Eye (tissue), 1 donor: ENCODE data around the gene PPM1E.
"Not testable (repeated sequence)": the region's sequence is repeated elsewhere in the genome, so short reads cannot be mapped to it uniquely, and the experiment has no call there.

Experiments used
- DNase-seq: peaks from one replicate; pipeline ENCODE4 v3.0.0-alpha.2; 2015

PPM1E gene

DNA sequence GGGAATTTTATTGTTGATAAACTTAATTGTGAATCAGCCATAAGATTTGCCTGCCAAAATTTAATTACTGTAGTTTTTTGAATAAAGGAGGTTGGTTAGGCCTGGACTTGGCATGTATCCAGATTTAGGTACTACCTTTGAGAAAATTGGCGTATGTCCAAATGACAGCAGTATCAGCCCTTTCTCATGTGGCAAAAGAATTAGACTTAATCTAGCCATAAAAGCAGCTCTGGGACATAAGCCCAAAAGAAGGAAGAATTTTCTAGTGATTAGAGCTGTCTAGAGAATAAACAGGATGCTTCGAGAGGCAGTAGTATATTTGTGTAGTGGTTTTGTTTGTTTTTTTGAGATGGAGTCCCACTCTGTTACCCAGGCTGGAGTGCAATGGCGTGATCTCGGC lies 27.7 kb downstream of the PPM1E start:
- no peak for DNase-seq

DNA sequence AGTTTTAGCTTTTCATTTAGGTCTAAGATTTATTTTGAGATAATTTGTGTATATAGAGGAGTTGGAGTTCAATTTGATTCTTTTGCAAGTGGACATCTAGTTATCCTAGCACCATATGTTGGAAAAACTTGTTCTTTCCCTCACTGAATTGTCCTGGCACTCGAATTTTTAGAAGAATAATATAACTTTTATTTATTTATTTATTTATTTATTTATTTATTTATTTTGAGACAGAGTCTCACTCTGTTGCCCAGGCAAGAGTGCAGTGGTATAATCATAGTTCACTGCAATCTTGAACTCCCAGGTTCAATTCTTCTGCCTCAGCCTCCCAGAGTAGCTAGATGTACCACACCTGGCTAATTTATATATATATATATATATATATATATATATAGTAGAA lies 29.4 kb downstream of the PPM1E start:
- DNase-seq, result no peak

DNA sequence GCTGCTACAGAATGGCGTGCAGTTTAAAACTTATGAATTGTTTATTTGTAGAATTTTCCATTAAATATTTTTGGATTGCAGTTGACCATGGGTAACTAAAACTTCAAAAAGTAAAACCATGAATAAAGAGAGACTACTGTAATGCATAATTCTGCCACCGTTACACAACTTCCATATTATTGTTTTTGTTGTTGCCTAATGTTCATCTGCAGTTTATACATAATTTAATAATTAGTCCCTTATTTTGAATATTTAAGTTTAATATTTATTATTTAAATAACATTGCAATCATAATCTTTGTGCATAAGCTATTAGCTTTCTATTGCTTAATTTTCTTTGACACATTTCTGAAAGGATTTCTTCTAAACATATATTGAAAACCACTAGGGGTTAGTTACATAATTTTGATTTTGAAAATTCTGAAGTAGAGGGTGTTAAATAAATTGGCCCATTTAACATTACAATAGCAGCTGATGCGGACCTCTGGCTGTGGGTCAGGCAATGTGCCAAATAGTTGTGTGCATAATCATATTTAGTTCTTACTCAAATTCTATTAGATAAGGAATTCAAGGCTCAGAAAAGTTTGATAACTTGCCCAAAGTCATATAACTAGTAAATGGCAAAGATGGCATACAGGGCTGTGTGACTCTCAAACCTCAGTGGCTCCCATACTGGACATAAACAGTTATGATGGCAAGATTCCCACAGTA lies 31.1 kb downstream of the PPM1E start:
- peak; percentile 24 for DNase-seq

DNA sequence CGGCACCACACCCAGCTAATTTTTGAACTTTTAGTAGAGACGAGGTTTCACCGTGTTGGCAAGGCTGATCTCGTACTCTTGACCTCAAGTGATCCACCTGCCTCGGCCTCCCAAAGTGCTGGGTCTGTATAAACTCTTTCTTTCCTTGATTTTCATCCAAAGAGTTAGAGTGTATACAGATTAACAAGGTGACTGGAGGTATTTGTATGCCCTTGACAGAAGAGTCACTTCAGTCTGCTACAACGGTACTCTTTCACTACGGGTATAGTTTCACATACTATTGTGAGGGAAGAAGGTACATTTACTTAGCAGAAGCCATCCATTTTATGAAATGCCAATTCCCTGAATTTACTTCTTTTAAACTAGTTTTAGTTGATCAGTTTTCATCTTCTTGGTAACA lies 32.5 kb downstream of the PPM1E start:
- DNase-seq, result no peak

DNA sequence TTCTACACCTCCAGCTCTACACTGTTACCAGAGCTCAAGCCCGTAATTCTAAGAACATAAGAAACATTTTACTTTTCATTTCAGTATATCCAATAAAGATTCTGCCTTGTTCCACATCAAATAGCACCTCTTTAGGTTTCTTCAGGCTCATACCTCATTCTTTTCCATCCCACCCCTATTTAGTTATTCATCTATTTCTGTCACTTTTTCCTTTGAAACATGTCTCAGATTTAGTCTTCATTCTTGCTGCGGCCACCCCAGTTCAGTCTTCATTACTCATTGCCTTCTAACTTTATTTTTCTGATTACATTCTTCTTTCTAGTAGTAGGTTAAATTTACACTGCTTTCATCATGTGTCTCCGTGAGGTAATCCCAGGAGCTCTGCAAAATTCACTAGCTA lies 33.5 kb downstream of the PPM1E start:
- no peak for DNase-seq

DNA sequence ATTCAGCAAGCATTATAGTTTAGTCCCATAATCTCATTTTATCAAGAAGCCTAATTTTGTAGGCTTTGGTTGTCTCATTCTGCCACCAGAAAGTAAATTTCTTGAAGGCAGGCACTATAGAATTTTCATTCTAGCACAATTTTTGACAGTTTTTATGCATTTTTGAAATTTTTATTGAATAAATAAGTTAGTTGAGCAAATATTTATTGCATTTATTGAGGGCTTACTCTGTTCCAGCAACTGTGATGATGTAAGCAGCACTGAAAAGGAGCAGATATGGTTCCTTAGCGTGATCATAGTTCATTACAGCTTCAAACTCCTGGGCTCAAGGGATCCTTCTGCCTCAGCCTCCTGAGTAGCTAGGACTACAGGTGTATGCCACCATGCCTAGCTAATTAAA lies 34.2 kb downstream of the PPM1E start:
- no peak for DNase-seq

DNA sequence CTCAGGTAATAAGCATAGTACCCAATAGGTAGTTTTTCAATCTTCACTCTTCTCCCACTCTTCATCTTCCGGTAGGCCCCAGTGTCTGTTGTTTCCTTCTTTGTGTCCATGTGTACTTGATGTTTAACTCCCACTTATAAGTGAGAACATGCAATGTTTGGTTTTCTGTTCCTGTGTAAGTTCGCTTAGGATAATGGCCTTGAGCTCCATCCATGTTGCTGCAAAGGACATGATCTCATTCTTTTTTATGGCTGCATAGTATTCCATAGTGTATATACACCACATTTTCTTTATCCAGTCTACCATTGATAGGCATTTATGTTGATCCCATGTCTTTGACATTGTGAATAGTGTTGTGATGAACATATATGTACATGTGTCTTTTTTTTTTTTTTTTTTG lies 38.9 kb downstream of the PPM1E start:
- not testable (repeated sequence) for DNase-seq

DNA sequence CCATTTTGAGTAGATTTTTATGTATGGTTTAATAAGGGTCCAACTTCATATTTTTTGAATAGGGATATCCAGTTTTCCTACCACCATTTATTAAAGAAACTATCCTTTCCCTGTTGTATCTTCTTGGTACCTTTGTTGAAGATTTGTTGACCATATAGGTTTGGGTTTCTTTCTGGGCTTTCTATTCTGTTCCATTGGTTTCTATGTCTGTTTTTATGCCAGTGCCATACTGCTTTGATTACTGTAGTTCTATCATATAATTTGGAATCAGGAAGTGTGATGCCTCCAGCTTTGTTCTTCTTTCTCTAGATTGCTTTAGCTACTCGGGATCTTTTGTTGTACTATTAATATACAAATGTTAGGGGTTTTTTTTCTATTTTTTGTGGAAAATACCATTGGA lies 46.5 kb downstream of the PPM1E start:
- no peak for DNase-seq

DNA sequence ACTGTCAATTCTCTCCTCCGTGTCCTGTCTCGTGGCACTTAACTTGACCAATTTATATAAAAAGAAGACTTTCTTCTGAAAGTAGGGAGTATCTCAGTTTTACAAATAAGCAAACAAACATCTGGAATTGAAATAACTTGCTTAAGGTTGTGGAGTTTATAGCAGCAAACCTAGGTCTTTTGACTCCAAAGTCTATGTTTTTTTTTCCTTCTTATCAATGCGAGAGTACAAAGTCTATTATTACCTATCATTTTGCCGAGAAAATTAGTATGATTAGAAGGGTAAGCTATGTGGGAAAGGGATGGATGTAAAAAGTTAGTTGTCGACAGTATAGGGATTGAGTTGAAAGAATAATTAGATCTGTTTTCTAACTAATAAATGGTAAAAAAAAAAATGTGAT lies 50.4 kb downstream of the PPM1E start:
- no peak for DNase-seq

DNA sequence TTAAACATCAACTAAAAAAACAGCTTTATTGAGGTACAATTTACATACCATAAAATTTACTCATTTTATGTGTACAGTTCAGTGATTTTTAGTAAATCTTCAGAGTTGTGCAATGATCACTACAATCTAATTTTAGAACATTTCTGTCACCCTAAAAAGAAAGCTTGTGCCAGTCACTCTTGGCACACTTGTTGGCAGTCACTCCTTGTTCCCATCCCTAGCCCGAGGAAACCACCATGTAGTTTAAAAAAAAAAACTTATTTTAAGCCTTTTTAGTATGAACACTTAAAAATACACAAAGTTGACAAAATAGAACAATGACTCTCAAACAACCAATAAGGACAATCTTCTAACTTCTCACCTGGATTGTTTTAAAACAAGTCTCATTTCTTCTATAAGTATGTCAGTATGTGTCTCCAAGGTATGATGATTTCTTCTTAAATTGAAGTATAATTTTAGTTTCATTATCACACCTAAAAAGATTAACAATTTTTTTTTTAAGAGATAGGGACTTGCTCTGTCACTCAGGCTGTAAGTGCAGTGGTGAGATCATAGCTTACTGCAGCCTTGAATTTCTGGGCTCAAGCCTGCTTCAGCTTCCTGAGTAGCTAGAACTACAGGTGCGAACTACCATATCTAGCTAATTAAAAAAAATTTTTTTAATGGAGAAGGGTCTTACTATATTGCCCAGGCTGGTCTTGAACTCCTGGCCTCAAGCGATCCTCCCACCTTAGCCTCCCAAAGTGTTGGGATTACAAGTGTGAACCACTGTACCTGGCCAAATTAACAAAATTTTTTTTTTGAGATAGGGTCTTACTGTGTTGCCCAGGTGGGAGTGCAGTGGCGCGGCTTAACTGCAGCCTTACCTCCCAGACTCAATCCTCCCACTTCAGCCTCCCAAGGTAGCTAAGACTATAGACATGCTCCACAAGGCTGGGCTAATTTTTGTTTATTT lies 53.2 kb downstream of the PPM1E start:
- no peak for DNase-seq

DNA sequence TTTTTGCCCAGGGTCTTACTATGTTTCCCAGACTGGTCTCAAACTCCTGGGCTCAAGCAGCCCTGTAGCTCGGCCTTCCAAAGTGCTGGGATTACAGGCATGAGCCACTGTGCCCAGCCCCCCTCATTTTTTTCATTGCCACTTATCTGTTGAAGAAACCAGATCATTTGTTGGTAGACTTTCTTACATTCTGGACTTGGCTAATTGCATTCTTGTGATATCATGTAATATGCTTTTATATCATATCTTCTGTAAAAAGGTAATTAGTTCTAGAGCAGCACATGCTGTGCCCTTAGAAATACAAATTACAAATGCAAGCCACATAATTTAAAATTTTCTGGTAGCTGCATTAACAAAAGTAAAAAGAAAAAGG lies 53.9 kb downstream of the PPM1E start:
- no peak for DNase-seq

DNA sequence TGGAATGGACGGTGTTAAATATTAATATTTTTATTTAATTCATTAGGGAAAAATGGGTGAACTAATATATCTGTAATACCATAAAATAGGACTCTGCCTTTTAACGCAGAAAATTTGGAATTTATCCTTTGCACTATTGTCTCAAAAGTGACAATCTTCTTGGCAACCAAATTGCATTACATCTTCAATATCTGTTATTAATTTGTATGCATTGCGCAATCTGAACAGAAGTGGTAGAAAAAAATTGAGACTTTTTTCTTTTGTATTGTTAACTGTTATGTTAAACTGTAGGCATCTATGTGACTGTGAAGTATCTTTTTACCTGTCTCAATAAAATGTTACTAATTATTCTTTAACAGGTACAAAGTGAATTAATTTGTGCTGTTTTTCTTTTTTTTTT lies 55.6 kb downstream of the PPM1E start:
- no peak for DNase-seq

DNA sequence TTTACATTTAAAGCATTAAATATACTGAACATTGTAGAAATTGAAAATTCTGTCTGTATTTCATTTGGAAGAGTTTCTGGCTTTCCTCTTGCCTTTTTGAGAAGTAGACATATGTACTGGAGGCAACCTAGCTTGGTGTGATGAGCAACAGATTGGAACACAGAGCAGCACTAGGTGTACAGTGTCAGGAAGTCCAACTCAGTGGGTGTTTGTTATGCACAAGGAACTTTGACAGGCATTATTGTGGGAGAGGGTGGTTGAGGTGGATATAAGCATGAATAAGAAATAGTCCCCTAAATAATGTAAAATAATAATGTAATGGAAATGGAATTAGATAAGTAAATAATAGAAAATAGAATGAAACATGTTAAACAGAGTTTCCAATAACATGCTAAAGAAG lies 58.1 kb downstream of the PPM1E start:
- DNase-seq, result no peak

DNA sequence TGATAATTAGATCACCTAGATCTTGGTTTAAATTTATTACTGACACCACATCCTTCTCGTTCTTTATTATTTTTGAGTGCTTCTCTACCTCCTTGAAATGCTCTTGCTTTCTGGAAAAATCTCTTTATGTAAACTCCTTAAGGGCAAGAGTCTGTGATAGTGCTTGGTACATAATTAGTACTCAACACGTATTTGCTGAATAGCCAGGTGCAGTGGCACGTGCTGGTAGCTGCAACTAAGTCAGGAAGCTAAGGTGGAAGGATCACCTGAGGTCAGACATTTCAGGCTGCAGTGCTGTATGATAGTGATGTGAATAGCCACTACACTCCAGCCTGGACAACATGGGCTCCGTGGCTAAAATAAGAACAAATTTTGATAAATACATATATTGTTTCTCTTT lies 63.0 kb downstream of the PPM1E start:
- DNase-seq, result no peak

DNA sequence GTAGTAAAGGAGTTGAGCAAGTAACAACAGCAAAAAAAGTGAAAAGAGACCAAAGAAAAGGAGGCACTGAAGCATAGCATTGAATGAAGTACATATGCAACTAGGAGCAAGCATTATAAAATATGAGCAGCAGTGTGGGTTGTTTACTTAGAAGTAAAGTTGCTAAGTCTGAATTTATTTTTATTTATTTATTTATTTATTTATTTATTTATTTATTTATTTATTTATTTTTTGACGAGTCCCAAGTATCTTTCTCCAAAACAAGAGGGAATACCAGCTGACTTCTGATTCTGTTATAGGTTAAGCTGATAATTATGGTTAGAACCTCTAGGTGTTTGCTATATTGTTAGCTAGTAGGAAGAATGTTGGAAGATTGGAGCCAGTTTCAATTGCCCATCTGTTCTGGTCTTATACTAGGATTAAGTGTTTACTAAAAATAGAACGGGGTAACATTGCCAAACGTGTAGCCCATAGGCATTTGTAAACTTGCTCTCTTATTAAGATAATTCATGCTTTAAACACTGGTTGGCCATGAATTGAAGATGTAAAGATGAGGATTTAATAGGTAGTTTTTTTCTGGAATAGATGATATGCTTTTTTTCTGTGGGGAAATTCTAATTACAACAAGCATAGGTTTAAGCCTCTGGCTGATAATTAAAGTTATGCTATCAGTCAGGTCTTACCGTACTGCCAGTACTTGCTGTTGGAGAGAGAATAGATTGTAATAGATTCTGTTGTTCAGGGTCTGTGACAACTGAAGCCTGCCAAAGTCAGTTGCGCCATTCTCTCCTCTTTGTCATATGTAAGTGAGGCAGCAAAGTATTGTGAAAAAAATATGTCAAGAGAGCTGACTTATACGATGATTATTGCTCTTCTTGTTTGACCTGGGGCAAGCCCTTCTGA lies 66.7 kb downstream of the PPM1E start:
- DNase-seq, result peak; percentile 35

DNA sequence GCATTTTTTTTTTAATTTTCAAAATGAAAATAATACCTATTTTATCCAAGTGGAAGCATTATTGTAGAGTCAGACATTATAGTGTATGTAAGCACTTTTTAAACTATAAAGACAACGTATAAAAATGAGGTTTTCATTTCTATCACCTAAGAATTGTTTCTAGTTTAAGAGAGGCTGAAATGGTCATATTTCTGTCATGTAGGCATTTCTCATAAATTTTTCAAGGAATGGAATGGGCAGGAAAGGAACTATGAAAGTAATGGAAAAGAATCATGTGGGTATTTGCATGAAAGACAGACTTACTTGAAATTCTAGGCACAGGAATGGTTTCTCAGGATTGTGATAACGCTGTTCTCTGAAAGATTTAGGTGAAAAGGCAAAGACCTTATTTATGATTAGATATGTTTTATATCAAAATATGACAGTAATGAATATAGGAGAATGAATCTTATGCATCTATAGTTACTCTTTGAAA lies 67.4 kb downstream of the PPM1E start:
- no peak for DNase-seq

DNA sequence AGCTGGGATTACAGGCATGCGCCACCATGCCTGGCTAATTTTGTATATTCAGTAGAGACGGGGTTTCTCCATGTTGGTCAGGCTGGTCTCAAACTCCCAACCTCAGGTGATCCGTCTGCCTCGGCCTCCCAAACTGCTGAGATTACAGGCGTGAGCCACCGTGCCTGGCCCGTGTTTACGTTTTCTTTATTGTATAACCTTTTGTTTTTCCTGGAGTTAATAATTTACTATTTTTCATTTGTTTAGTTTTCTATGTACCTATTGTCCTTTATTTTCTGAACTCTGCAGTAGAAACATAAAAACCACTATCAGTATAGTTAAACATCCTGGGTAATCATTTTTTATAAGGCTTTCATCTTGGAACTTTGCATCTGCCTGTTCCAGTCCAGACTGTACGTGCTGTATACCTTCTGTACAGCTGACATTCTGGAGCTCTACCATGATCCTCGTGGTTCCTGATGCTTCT lies 73.6 kb downstream of the PPM1E start:
- DNase-seq, result no peak

DNA sequence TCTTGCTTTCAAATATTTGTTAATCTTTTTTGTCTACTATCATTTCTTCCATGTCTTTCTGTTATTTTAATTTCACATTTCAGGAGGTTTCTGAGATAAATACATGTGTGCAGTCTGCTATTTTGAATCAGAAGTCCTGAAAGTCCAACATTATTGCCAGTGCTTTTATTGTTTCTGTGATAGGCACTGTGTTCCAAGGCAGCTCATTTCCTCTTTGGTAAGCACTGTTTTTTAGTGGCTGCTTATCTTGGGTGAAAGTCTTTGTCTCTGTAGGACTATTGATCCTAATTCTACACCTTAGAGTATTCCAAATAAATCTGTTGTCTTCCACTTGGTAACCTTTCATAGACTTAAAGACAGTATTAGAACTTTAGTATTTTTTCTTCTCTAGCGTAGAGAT lies 76.1 kb downstream of the PPM1E start:
- no peak for DNase-seq

DNA sequence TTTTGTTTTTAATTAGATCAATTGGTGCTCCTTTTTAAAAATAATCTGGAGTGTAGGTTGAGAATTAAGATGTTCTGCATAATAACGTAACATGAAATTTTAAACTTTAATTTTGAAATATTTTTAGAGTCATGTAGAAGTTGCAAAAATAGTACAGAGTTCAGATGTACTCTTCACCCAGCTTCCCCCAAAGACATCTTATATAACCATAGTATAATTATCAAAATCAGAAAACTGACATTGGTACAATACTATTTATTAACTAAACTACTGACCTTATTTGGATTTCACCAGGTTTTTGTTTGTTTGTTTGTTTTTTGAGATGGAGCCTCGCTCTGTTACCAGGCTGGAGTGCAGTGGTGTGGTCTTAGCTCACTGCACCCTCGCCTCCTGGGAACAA lies 76.9 kb downstream of the PPM1E start:
- no peak for DNase-seq

DNA sequence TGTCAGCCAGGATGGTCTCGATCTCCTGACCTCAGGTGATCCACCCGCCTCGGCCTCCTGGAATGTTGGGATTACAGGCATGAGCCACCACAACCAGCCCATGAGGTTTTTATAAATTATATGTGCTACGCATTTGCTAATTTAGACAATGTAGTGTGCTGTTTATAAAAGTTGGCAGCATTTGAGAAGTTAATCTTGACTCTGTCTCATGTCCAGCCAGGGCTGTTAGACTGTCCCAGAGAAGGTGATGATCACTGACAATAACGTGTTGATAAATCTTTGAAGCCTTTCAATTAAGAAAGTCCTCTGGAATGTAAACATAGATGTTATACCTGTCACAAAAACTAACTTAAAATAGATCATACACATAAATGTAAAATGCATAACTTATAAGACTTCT lies 82.0 kb downstream of the PPM1E start:
- DNase-seq, result no peak

DNA sequence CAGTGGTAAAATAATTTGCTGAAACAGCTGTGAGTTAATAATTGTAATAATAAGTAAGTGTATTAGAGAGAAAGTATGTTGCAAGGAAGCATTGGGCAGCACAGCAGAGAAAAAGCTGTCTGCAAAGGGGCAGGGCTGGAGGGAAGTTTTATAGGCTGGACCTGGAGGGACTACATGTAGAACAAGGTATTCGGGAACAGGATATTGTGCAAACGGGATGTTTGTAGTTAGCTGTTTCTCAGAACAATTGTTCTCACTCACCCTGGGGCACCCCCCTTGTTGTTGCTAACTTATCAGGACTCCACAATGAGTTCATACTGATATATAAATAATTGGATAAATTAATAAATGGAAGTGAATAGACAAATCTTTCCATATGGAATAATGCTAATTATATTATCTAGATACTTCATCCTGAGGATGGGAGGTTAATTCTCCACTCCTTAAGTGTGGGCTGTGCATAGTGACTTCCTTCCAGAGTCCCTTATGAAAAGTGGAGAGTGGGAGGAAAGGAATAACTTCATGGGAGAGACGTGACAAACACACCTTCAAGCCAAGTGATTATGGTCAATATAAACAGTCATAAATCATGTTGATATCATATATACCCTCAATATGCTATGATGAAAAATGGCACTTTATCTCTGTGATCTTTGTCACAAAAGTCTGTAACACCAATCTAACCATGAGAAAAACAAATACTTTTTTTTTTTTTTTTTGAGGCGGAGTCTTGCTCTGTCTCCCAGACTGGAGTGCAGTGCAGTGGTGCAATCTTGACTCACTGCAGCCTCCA lies 85.4 kb downstream of the PPM1E start:
- no peak for DNase-seq

DNA sequence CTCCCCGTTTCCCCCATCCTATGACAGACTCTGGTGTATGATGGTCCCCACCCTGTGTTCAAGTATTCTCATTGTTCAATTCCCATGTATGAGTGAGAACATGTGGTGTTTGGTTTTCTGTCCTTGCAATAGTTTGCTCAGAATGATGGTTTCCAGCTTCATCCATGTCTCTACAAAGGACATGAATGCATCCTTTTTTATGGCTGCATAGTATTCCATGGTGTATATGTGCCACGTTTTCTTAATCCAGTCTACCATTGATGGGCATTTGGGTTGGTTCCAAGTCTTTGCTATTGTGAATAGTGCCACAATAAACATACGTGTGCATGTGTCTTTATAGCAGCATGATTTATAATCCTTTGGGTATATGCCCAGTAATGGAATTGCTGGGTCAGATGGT lies 90.8 kb downstream of the PPM1E start:
- not testable (repeated sequence) for DNase-seq
